HCT116 (cell line): Measurements from ENCODE around the gene MFN2. TPM values are rescaled to one million over a fixed set of nuclear protein-coding genes. Genes with fewer than 3 reads are reported as not detected.

Source experiments
- ATAC-seq: fragments of 200-7000 bp; cut with Tn5 transposase; 2 replicates; pipeline ENCODE4 v1.9.1; 2020; ENCODE audit warnings: mild to moderate bottlenecking, moderate library complexity
- BruUV-seq: library from RNA; stranded (reverse); fragments of 400-500 nt; replicated peaks from 2 replicates; lab custom pipeline; 2021; lab: Mats Ljungman, UMichigan
- CTCF ChIA-PET: fragments of 300-600 bp; sonication (Branson Sonifier 250); formaldehyde crosslinking; loops from one replicate; lab custom pipeline; 2021; ENCODE audit warnings: antibody characterized with exemption; lab: Charles Lee
- POLR2A ChIA-PET: fragments of 300-600, 350-600 bp; sonication (Branson Sonifier 250); formaldehyde crosslinking; loops from one replicate; lab custom pipeline; 2021; ENCODE audit warnings: antibody characterized with exemption; lab: Charles Lee
- RAD21 ChIA-PET, 2 experiments: fragments of 300-600 bp; sonication (Branson Sonifier 250); formaldehyde crosslinking; loops; one replicate each; lab custom pipeline; 2023; ENCODE audit warnings: low total read pairs in 2 of 2; ENCODE audit not compliant: uncharacterized antibody in 2 of 2, unreplicated experiment in 2 of 2, low non-redundant PET in 1 of 2; lab: Charles Lee
- DNase-seq: peaks from one replicate; pipeline ENCODE4 v3.0.0-alpha.2; 2010; ENCODE audit warnings: low read depth, low spot score
- H2AFZ ChIP-seq: fragments of 200-600 bp; shearing (Covaris generic), sonication (generic); 2 replicates; pipeline ENCODE4 v1.6.1; 2017; ENCODE audit warnings: low read depth, mixed run types, mixed read lengths, antibody characterized with exemption, low read length; ENCODE audit not compliant: poor library complexity, severe bottlenecking
- H3K27ac ChIP-seq: 2 replicates; pipeline ENCODE4 v1.5.1; 2012; ENCODE audit warnings: low read depth, low read length
- H3K27me3 ChIP-seq: fragments of 200-600 bp; sonication (generic); 2 replicates; pipeline ENCODE4 v1.6.1; 2016; ENCODE audit warnings: mixed run types, low read length, mixed read lengths; ENCODE audit not compliant: insufficient read depth
- H3K36me3 ChIP-seq, 2 experiments: fragments of 200-500 bp in 1 of 2; fragments of 200-600 bp in 1 of 2; sonication (Bioruptor generic) in 1 of 2; sonication (generic) in 1 of 2; 2 replicates each; pipeline versions ENCODE4 v1.5.1 to v1.6.1; 2014 to 2016; ENCODE audit warnings: low read length in 2 of 2, inconsistent platforms in 1 of 2, mixed read lengths in 1 of 2, mixed run types in 1 of 2; ENCODE audit not compliant: insufficient read depth in 2 of 2, control insufficient read depth in 1 of 2
- H3K4me1 ChIP-seq, 2 experiments: fragments of 200-600 bp in 1 of 2; sonication (generic) in 1 of 2; 2 replicates each; pipeline versions ENCODE4 v1.5.1 to v1.6.1; 2012 to 2017; ENCODE audit warnings: low read length in 2 of 2, inconsistent platforms in 1 of 2, mild to moderate bottlenecking in 1 of 2, mixed read lengths in 1 of 2, mixed run types in 1 of 2, moderate library complexity in 1 of 2; ENCODE audit not compliant: insufficient read depth in 2 of 2, control insufficient read depth in 1 of 2
- H3K4me2 ChIP-seq: fragments of 200-600 bp; sonication (generic); 2 replicates; pipeline ENCODE4 v1.6.1; 2017; ENCODE audit warnings: mixed run types, low read length, mixed read lengths
- H3K4me3 ChIP-seq, 2 experiments: fragments of 200-600 bp in 1 of 2; sonication (generic) in 1 of 2; replicated peaks in 1 of 2; 2 replicates each; pipeline ENCODE4 v1.5.1; 2011 to 2016; ENCODE audit warnings: low read length in 2 of 2, control low read depth in 1 of 2, low read depth in 1 of 2, mild to moderate bottlenecking in 1 of 2, mixed read lengths in 1 of 2, mixed run types in 1 of 2
- H3K79me2 ChIP-seq: fragments of 200-600 bp; sonication (generic); 2 replicates; pipeline ENCODE4 v1.6.1; 2017; ENCODE audit warnings: mild to moderate bottlenecking, mixed run types, low read length, moderate library complexity, mixed read lengths; ENCODE audit not compliant: insufficient read depth
- H3K9ac ChIP-seq: fragments of 200-600 bp; sonication (generic); 2 replicates; pipeline ENCODE4 v1.6.1; 2016; ENCODE audit warnings: low read length, mixed read lengths
- H3K9me2 ChIP-seq: fragments of 200-600 bp; sonication (generic), shearing (Covaris generic); 2 replicates; pipeline ENCODE4 v1.6.1; 2017; ENCODE audit warnings: mixed run types, mild to moderate bottlenecking, moderate library complexity; ENCODE audit not compliant: insufficient read depth
- H3K9me3 ChIP-seq, 2 experiments: fragments of 200-500 bp in 1 of 2; fragments of 200-600 bp in 1 of 2; sonication (Bioruptor generic) in 1 of 2; sonication (generic) in 1 of 2; 2 replicates each; pipeline ENCODE4 v1.6.1; 2014 to 2017; ENCODE audit warnings: low read length in 2 of 2, mixed read lengths in 2 of 2, inconsistent platforms in 1 of 2, low read depth in 1 of 2, mild to moderate bottlenecking in 1 of 2, mixed run types in 1 of 2, moderate library complexity in 1 of 2; ENCODE audit not compliant: control insufficient read depth in 1 of 2, insufficient read depth in 1 of 2
- H4K20me1 ChIP-seq: fragments of 200-600 bp; sonication (generic), shearing (Covaris generic); 2 replicates; pipeline ENCODE4 v1.6.1; 2017; ENCODE audit warnings: mixed run types, mild to moderate bottlenecking, moderate library complexity; ENCODE audit not compliant: insufficient read depth
- CBX3 ChIP-seq: IDR thresholded peaks from 2 replicates; pipeline ENCODE4 v1.6.1; 2012; ENCODE audit warnings: low read depth
- CEBPB ChIP-seq: IDR thresholded peaks from 2 replicates; pipeline ENCODE4 v1.6.1; 2012; ENCODE audit warnings: low read depth
- EZH2phosphoT487 ChIP-seq: fragments of 200-600 bp; IDR thresholded peaks from 2 replicates; pipeline ENCODE4 v1.6.1; 2018; ENCODE audit warnings: antibody characterized with exemption, borderline replicate concordance
- FOSL1 ChIP-seq: IDR thresholded peaks from 2 replicates; pipeline ENCODE4 v1.6.1; 2012; ENCODE audit warnings: low read depth
- SIN3A ChIP-seq: IDR thresholded peaks from 2 replicates; pipeline ENCODE4 v1.6.1; 2012; ENCODE audit warnings: low read depth
- SRF ChIP-seq: IDR thresholded peaks from 2 replicates; pipeline ENCODE4 v1.6.1; 2012; ENCODE audit warnings: low read depth
- TCF7L2 ChIP-seq: IDR thresholded peaks from 2 replicates; pipeline ENCODE4 v1.7.0; 2011; ENCODE audit warnings: borderline replicate concordance, inconsistent platforms; ENCODE audit not compliant: insufficient read depth, insufficient read length; ENCODE audit errors: extremely low read depth
- YY1 ChIP-seq: IDR thresholded peaks from 2 replicates; pipeline ENCODE4 v1.6.1; 2011; ENCODE audit warnings: low read length, low read depth, moderate library complexity, mild to moderate bottlenecking; ENCODE audit not compliant: insufficient replicate concordance; ENCODE audit errors: extremely low read depth
- ZFX ChIP-seq: fragments of 450-650 bp; IDR thresholded peaks from 2 replicates; pipeline ENCODE4 v1.6.1; 2017
- ZNF274 ChIP-seq: fragments of 200-500 bp; sonication (Bioruptor generic); IDR thresholded peaks from 2 replicates; pipeline ENCODE4 v1.6.1; 2014; ENCODE audit warnings: mild to moderate bottlenecking, low read depth, low read length, inconsistent platforms
- intact Hi-C: fragments of 100-400 bp; cut with micrococcal nuclease; formaldehyde crosslinking; loops from 2 replicates; pipeline ENCODE4 v1.10.0; 2022
- total RNA-seq: library from RNA; stranded (reverse); gene quantifications from one replicate; pipeline ENCODE4 v1.2.1, GENCODE V29; 2021; ENCODE audit not compliant: unreplicated experiment
- TF ChIP-seq, protein P1 (sequence below), 3 experiments: fragments of 200-600 bp in 1 of 3; sonication (generic) in 1 of 3; IDR thresholded peaks in 2 of 3; conservative IDR thresholded peaks in 1 of 3; 2 replicates each; pipeline ENCODE4 v1.5.1; 2012 to 2017; ENCODE audit warnings: low read depth in 2 of 3, low read length in 2 of 3, antibody characterized with exemption in 1 of 3, borderline replicate concordance in 1 of 3, control low read depth in 1 of 3, mild to moderate bottlenecking in 1 of 3, mixed read lengths in 1 of 3, mixed run types in 1 of 3, moderate library complexity in 1 of 3; ENCODE audit not compliant: insufficient read depth in 1 of 3
- TF ChIP-seq, protein P2 (sequence below): IDR thresholded peaks from 2 replicates; pipeline ENCODE4 v1.6.1; 2011; ENCODE audit warnings: mild to moderate bottlenecking, low read length, moderate library complexity; ENCODE audit not compliant: insufficient replicate concordance; ENCODE audit errors: extremely low read depth

Gene MFN2
- total RNA-seq, 1 experiment from 2014 or later, result 83.0 TPM

DNA sequence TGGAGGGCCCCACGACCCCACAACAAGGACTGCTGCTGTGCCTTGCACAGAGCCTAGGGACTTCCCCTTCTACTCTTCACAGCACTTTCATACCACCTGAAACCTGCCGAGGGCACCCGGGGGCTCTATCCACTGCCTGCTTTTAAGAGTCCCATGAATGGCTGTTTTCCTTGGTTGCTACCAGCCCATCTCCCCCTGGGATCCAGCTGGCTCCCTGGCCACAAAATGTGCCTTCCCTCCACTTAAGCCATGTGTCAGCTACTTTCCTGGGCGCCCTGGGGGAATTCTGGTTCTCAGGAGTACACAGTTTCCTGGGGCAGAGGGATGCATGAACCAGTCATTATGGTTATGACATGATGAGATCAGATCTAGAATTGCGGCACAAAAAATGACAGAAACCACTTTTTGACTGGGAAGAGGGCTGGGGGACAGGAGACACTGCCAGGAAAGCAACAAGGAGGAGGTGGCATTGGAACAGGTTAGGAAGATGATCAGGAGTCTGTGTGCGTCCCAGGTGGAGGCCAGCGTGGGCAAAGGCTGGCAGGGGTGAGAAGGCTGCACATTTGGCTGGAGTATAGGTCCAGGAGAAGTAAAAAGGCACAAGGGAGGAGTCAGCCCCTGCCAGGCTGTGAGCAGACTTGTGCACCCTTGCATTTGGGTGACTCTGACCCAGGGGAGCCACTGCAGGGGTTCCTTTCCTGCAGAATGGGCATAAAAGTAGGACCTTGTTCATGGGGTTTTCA is 79.6 kb downstream of the MFN2 start:
- TF ChIP-seq ZFX (no peak), ZNF274 (no peak), TCF7L2 (no peak), EZH2phosphoT487 (no peak), SRF (no peak), FOSL1 (no peak), SIN3A (no peak), YY1 (no peak), CEBPB (no peak), CBX3 (no peak)
- TF ChIP-seq, protein P1, sequence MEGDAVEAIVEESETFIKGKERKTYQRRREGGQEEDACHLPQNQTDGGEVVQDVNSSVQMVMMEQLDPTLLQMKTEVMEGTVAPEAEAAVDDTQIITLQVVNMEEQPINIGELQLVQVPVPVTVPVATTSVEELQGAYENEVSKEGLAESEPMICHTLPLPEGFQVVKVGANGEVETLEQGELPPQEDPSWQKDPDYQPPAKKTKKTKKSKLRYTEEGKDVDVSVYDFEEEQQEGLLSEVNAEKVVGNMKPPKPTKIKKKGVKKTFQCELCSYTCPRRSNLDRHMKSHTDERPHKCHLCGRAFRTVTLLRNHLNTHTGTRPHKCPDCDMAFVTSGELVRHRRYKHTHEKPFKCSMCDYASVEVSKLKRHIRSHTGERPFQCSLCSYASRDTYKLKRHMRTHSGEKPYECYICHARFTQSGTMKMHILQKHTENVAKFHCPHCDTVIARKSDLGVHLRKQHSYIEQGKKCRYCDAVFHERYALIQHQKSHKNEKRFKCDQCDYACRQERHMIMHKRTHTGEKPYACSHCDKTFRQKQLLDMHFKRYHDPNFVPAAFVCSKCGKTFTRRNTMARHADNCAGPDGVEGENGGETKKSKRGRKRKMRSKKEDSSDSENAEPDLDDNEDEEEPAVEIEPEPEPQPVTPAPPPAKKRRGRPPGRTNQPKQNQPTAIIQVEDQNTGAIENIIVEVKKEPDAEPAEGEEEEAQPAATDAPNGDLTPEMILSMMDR (IDR thresholded peaks at IDR 0.05 in 2 of 3, conservative IDR thresholded peaks at IDR 0.05 in 1 of 3; ENCODE audit: borderline replicate concordance in 1 of 3, insufficient read depth in 1 of 3, low read depth in 2 of 3, low read length in 2 of 3), result no peak
- TF ChIP-seq, protein P2, sequence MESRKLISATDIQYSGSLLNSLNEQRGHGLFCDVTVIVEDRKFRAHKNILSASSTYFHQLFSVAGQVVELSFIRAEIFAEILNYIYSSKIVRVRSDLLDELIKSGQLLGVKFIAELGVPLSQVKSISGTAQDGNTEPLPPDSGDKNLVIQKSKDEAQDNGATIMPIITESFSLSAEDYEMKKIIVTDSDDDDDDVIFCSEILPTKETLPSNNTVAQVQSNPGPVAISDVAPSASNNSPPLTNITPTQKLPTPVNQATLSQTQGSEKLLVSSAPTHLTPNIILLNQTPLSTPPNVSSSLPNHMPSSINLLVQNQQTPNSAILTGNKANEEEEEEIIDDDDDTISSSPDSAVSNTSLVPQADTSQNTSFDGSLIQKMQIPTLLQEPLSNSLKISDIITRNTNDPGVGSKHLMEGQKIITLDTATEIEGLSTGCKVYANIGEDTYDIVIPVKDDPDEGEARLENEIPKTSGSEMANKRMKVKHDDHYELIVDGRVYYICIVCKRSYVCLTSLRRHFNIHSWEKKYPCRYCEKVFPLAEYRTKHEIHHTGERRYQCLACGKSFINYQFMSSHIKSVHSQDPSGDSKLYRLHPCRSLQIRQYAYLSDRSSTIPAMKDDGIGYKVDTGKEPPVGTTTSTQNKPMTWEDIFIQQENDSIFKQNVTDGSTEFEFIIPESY, result no peak
- ATAC-seq (no peak), DNase-seq (no peak)
- H3K4me3 ChIP-seq, result no peak overlapping the region
- H3K36me3 ChIP-seq, result no peaks in the 10 kb centered on the region
- no peaks in the 10 kb centered on the region for H3K27me3 ChIP-seq
- ChIA-PET CTCF (no interaction called here), POLR2A (no interaction called here), RAD21 (no interaction called here)
- no peaks in the 10 kb centered on the region for H3K9me2 ChIP-seq
- peaks cover 0 to 9% of the 10 kb centered on the region in 2 experiments; a peak in 2 of 4 replicates for H3K4me1 ChIP-seq
- H3K4me2 ChIP-seq, result no peak overlapping the region
- no peaks in the 10 kb centered on the region for H4K20me1 ChIP-seq
- no peaks in the 10 kb centered on the region for H3K9me3 ChIP-seq
- intact Hi-C loops, result no loop called here
- H3K9ac ChIP-seq, result no peak overlapping the region
- no TSS peak for BruUV-seq
- no peak overlapping the region for H2AFZ ChIP-seq
- H3K27ac ChIP-seq, result no peak overlapping the region
- no peaks in the 10 kb centered on the region for H3K79me2 ChIP-seq
